Testis (tissue), 2 donors: ENCODE results near the gene ITGA8.

Experiments
- CTCF ChIP-seq, 3 experiments: fragments of 450-650 bp in 2 of 3; fragments of 200-600 bp in 1 of 3; sonication (generic) in 1 of 3; IDR thresholded peaks; one replicate each; pipeline ENCODE4 v1.5.1; 2016 to 2019; ENCODE audit warnings: antibody characterized with exemption in 3 of 3, mild to moderate bottlenecking in 2 of 3, moderate library complexity in 1 of 3
- POLR2A ChIP-seq: fragments of 450-650 bp; IDR thresholded peaks from one replicate; pipeline ENCODE4 v1.6.1; 2017; ENCODE audit warnings: antibody characterized with exemption, mild to moderate bottlenecking, moderate library complexity

GRCh38 chr10:15609246-15609645 lies 110.5 kb downstream of the ITGA8 start:
- no peak for TF ChIP-seq CTCF (IDR thresholded peaks at IDR 0.05)
- TF ChIP-seq POLR2A = no peak
